C4-2B (cell line): Measurements from ENCODE around the gene KHDC1.
"Not testable (repeated sequence)": the region's sequence is repeated elsewhere in the genome, so short reads cannot be mapped to it uniquely, and the experiment has no call there.

Experiments used
- H3K27ac ChIP-seq: fragments of 450-650 bp; 2 replicates; pipeline ENCODE4 v1.5.1; 2017
- CTCF ChIP-seq: fragments of 450-650 bp; conservative IDR thresholded peaks from 2 replicates; pipeline ENCODE4 v1.5.1; 2017; ENCODE audit warnings: mild to moderate bottlenecking
- ZFX ChIP-seq: fragments of 450-650 bp; IDR thresholded peaks from 2 replicates; pipeline ENCODE4 v1.6.1; 2017

Gene KHDC1

GRCh38 chr6:73299151-73299971 is 36.4 kb upstream of the KHDC1 start:
- H3K27ac ChIP-seq: no peak overlapping the region
- TF ChIP-seq ZFX (no peak), CTCF (no peak)

GRCh38 chr6:73293331-73293730 is 30.3 kb upstream of the KHDC1 start:
- TF ChIP-seq ZFX (no peak), CTCF (no peak)
- H3K27ac ChIP-seq: no peak overlapping the region

GRCh38 chr6:73290435-73290834 is 27.4 kb upstream of the KHDC1 start:
- no peak for TF ChIP-seq ZFX
- TF ChIP-seq CTCF: no peak
- no peak overlapping the region for H3K27ac ChIP-seq

- TF ChIP-seq ZFX: no peak
- TF ChIP-seq CTCF: no peak
- no peak overlapping the region for H3K27ac ChIP-seq
Measured at GRCh38 chr6:73286752-73287151, 23.8 kb upstream of the KHDC1 start.

- TF ChIP-seq CTCF (peak; percentile 61), ZFX (no peak)
- H3K27ac ChIP-seq: no peak overlapping the region
Measured at GRCh38 chr6:73285674-73286283, 22.8 kb upstream of the KHDC1 start.

- no peak for TF ChIP-seq ZFX
- TF ChIP-seq CTCF: no peak
- H3K27ac ChIP-seq: no peak overlapping the region
Measured at GRCh38 chr6:73282871-73283270, 19.9 kb upstream of the KHDC1 start.

- not testable (repeated sequence) for H3K27ac ChIP-seq
Measured at GRCh38 chr6:73281684-73282083, 18.7 kb upstream of the KHDC1 start.

GRCh38 chr6:73269296-73269695 is 6.3 kb upstream of the KHDC1 start:
- not testable (repeated sequence) for H3K27ac ChIP-seq

GRCh38 chr6:73268896-73269295 is 5.9 kb upstream of the KHDC1 start:
- H3K27ac ChIP-seq: not testable (repeated sequence)
